ENCODE results near the gene SYF2.

DNA sequence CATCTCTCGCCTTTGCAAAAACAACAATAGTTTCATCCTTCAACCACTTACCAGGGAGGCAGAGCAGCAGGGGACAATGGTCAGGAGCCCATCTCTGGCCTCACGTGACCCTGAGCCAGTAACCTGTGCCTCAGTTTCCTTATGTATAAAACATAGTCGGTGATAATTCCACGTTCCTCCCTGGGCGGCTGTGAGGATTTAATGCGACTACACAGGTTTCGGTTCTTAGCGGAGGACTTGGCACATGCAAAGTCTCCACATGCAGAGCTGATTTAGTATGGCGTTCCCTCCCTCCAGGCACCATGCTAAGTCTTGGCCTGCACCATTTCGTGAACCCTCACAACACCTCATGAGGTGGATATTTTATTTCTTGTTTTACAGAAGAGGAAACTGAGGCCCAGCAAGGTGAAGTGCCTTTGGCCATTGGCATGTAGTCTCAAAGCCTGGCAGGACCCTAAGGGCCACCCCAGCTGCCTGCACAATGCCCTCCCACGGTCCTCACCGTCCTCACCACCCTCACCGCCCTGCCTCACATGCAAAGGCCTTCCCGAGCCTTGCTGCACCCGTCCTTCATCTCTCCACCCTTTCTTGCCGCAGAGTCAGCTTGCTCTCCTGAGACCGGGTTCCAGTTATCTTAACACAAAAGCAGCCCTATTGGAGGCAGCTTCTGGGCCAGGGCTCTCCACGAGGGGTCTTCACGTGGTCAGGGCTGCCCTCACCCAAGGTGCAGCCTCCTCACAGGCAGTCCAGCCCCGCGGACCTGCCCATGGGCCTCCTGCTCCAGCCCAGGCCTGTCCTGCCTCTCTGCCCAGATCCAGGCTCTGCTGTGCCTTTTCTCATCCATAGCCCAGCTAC lies 48.9 kb downstream of the SYF2 start:
- TF ChIP-seq, protein P1, sequence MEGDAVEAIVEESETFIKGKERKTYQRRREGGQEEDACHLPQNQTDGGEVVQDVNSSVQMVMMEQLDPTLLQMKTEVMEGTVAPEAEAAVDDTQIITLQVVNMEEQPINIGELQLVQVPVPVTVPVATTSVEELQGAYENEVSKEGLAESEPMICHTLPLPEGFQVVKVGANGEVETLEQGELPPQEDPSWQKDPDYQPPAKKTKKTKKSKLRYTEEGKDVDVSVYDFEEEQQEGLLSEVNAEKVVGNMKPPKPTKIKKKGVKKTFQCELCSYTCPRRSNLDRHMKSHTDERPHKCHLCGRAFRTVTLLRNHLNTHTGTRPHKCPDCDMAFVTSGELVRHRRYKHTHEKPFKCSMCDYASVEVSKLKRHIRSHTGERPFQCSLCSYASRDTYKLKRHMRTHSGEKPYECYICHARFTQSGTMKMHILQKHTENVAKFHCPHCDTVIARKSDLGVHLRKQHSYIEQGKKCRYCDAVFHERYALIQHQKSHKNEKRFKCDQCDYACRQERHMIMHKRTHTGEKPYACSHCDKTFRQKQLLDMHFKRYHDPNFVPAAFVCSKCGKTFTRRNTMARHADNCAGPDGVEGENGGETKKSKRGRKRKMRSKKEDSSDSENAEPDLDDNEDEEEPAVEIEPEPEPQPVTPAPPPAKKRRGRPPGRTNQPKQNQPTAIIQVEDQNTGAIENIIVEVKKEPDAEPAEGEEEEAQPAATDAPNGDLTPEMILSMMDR (conservative IDR thresholded peaks at IDR 0.05): no peak
- no peak for TF ChIP-seq ZFX (IDR thresholded peaks at IDR 0.05)
